Measurements from ENCODE around the gene RRAS2. TPM values are rescaled to one million over a fixed set of nuclear protein-coding genes. Genes with fewer than 3 reads are reported as not detected.

RRAS2 gene
- polyA plus RNA-seq, 1 of the 3 experiments (the other 2 are of a cell fraction): 53.3 TPM

- H3K9me3 ChIP-seq: peaks cover 14% of the 10 kb centered on the region; the same call in 1 of the 2 replicates
- H4K20me1 ChIP-seq (ENCODE audit: insufficient read depth): peaks cover 89% of the 10 kb centered on the region
- WGBS (ENCODE audit: low lambda C conversion rate): 98% methylated on average over 3 of the region's 3 CpGs
Observed at GRCh38 chr11:14350716-14351238, 8.2 kb downstream of the RRAS2 start.

DNA sequence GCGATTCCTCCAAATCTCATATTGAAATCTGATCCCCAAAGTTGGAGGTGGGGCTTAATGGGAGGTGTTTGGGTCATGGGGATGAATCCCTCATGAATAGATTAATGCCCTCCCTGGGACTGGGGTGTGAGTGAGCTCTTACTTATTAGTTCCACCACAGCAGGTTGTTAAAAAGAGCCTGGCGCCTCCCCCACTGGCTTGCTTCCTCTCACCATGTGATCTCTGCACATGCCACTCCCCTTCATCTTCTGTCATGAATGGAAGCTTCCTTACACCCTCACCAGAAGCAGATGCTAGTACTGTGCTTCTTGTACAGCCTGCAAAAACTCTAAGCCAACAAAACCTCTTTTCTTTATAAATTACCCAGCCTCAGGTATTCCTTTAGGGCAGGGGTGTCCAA, 8.8 kb downstream of the RRAS2 start:
- no peaks in the 10 kb centered on the region for H3K9me2 ChIP-seq
- no peak overlapping the region for H3K9ac ChIP-seq
- no peaks in the 10 kb centered on the region for H3K4me1 ChIP-seq (ENCODE audit: control insufficient read depth in 1 of 2, insufficient read depth in 2 of 2, low read depth in 1 of 2, low read length in 1 of 2)
- peaks cover 100% of the 10 kb centered on the region for H3K79me2 ChIP-seq (ENCODE audit: insufficient read depth)
- ChIA-PET CTCF (no interaction called here), POLR2A (no interaction called here)
- peaks cover 29% of the 10 kb centered on the region for H3F3A ChIP-seq (replicated peaks; ENCODE audit: insufficient read depth)
- no peak overlapping the region for H3K27ac ChIP-seq (ENCODE audit: low read depth in 2 of 2, low read length in 1 of 2)
- H3K36me3 ChIP-seq (replicated peaks in 1 of 2; ENCODE audit: control insufficient read depth in 1 of 2, insufficient read depth in 2 of 2, low read length in 1 of 2): peaks cover 0 to 53% of the 10 kb centered on the region in 2 experiments
- DNase-seq: no peak
- H3K4me2 ChIP-seq: no peak overlapping the region
- H3K27me3 ChIP-seq (ENCODE audit: insufficient read depth): no peaks in the 10 kb centered on the region
- no peak overlapping the region for H2AFZ ChIP-seq (ENCODE audit: low read depth)
- H3K4me3 ChIP-seq (ENCODE audit: low read depth in 2 of 2, low read length in 1 of 2): no peak overlapping the region
- 66% methylated on average over 2 of the region's 2 CpGs for WGBS (ENCODE audit: low lambda C conversion rate)
- H3K9me3 ChIP-seq: peaks cover 20% of the 10 kb centered on the region; the same call in 1 of the 2 replicates
- H4K20me1 ChIP-seq (ENCODE audit: insufficient read depth): peaks cover 89% of the 10 kb centered on the region
- TF ChIP-seq, protein P1, sequence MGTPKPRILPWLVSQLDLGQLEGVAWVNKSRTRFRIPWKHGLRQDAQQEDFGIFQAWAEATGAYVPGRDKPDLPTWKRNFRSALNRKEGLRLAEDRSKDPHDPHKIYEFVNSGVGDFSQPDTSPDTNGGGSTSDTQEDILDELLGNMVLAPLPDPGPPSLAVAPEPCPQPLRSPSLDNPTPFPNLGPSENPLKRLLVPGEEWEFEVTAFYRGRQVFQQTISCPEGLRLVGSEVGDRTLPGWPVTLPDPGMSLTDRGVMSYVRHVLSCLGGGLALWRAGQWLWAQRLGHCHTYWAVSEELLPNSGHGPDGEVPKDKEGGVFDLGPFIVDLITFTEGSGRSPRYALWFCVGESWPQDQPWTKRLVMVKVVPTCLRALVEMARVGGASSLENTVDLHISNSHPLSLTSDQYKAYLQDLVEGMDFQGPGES (IDR thresholded peaks at IDR 0.05; ENCODE audit: low read depth, low read length): no peak
- TF ChIP-seq ELF1 (IDR thresholded peaks at IDR 0.05) (no peak), NFIC (IDR thresholded peaks at IDR 0.05; ENCODE audit: borderline replicate concordance) (no peak), CHD2 (IDR thresholded peaks at IDR 0.05; ENCODE audit: low read length, partially characterized antibody) (no peak), JUND (IDR thresholded peaks at IDR 0.05) (no peak), GATA2 (CRISPR knock-in tag; IDR thresholded peaks at IDR 0.05) (no peak)
- TF ChIP-seq, protein P2, sequence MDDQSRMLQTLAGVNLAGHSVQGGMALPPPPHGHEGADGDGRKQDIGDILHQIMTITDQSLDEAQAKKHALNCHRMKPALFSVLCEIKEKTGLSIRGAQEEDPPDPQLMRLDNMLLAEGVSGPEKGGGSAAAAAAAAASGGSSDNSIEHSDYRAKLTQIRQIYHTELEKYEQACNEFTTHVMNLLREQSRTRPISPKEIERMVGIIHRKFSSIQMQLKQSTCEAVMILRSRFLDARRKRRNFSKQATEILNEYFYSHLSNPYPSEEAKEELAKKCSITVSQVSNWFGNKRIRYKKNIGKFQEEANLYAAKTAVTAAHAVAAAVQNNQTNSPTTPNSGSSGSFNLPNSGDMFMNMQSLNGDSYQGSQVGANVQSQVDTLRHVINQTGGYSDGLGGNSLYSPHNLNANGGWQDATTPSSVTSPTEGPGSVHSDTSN (IDR thresholded peaks at IDR 0.05): no peak
- TF ChIP-seq, protein P3, sequence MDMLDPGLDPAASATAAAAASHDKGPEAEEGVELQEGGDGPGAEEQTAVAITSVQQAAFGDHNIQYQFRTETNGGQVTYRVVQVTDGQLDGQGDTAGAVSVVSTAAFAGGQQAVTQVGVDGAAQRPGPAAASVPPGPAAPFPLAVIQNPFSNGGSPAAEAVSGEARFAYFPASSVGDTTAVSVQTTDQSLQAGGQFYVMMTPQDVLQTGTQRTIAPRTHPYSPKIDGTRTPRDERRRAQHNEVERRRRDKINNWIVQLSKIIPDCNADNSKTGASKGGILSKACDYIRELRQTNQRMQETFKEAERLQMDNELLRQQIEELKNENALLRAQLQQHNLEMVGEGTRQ (IDR thresholded peaks at IDR 0.05; ENCODE audit: borderline replicate concordance, low read depth, low read length): no peak

More at GRCh38 chr11:14350716-14351238, 8.2 kb downstream of the RRAS2 start:
- POLR2A ChIA-PET: no interaction called here
- Histone ChIP-seq H3K36me3 (replicated peaks in 1 of 2; ENCODE audit: control insufficient read depth in 1 of 2, insufficient read depth in 2 of 2, low read length in 1 of 2) (peaks cover 0 to 48% of the 10 kb centered on the region in 2 experiments), H3F3A (replicated peaks; ENCODE audit: insufficient read depth) (peaks cover 24% of the 10 kb centered on the region), H3K27me3 (ENCODE audit: insufficient read depth) (no peaks in the 10 kb centered on the region), H3K4me1 (ENCODE audit: control insufficient read depth in 1 of 2, insufficient read depth in 2 of 2, low read depth in 1 of 2, low read length in 1 of 2) (no peaks in the 10 kb centered on the region), H3K9me2 (no peaks in the 10 kb centered on the region), H3K4me2 (no peak overlapping the region), H2AFZ (ENCODE audit: low read depth) (no peak overlapping the region), H3K79me2 (ENCODE audit: insufficient read depth) (peaks cover 100% of the 10 kb centered on the region), H3K27ac (ENCODE audit: low read depth in 2 of 2, low read length in 1 of 2) (no peak overlapping the region), H3K4me3 (ENCODE audit: low read depth in 2 of 2, low read length in 1 of 2) (no peak overlapping the region), H3K9ac (no peak overlapping the region)
- no peak for DNase-seq
- TF ChIP-seq GATA2 (CRISPR knock-in tag; IDR thresholded peaks at IDR 0.05) (no peak), FOSL2 (IDR thresholded peaks at IDR 0.05; ENCODE audit: borderline replicate concordance, low read depth) (no peak), FOXM1 (IDR thresholded peaks at IDR 0.05; ENCODE audit: low read depth) (no peak), ZBTB33 (IDR thresholded peaks at IDR 0.05; ENCODE audit: borderline replicate concordance, low read depth) (no peak), SMC3 (IDR thresholded peaks at IDR 0.05; ENCODE audit: low read depth, low read length) (no peak), FOXJ3 (CRISPR knock-in tag; IDR thresholded peaks at IDR 0.05) (no peak), CTCF (IDR thresholded peaks at IDR 0.05) (no peak), RFX5 (IDR thresholded peaks at IDR 0.05; ENCODE audit: low read length) (no peak), MEF2A (IDR thresholded peaks at IDR 0.05; ENCODE audit: borderline replicate concordance, low read depth) (no peak), TAF1 (IDR thresholded peaks at IDR 0.05; ENCODE audit: borderline replicate concordance, low read depth, low read length) (no peak), ELF1 (IDR thresholded peaks at IDR 0.05) (no peak), TCF12 (IDR thresholded peaks at IDR 0.05) (no peak), RXRA (IDR thresholded peaks at IDR 0.05; ENCODE audit: borderline replicate concordance, low read depth) (no peak), JUND (IDR thresholded peaks at IDR 0.05) (no peak)
- CTCF ChIA-PET: no interaction called here

All from SK-N-SH (cell line).